ENCODE results near the gene C1orf210. TPM values are rescaled to one million over a fixed set of nuclear protein-coding genes. Genes with fewer than 3 reads are reported as not detected.

The C1orf210 gene
- total RNA-seq, 2 experiments from 2014 or later = not detected

- Mint-ChIP-seq H3K4me3 (no peak overlapping the region), H3K4me1 (ENCODE audit: low read depth) (peaks cover 14% of the 10 kb centered on the region), H3K27ac (peak overlapping the region; percentile 19), H3K36me3 (ENCODE audit: low read depth) (no peaks in the 10 kb centered on the region), H3K27me3 (no peaks in the 10 kb centered on the region), H3K9me3 (no peaks in the 10 kb centered on the region)
- DNase-seq (no peak), ATAC-seq (no peak)
- TF ChIP-seq CTCF (IDR thresholded peaks at IDR 0.05) = no peak
- POLR2A ChIA-PET = interaction anchor here (0.8 kb wide), 1 partner anchor 9 kb away, joined by 3 read pairs; the partner anchor contains the start of gene C1orf210
- CTCF ChIA-PET = interaction anchor here (1.5 to 4.2 kb wide), 2 partner anchors 8 to 121 kb away, joined by 4 to 10 read pairs; partner anchors contain the start of gene C1orf210
- intact Hi-C loops (cut with micrococcal nuclease) = no loop called here
Observed at GRCh38 chr1:43293896-43294760, 8.7 kb upstream of the C1orf210 start.

GRCh38 chr1:43293176-43293575, 7.8 kb upstream of the C1orf210 start:
- no peaks in the 10 kb centered on the region for H3K9me3 Mint-ChIP-seq
- TF ChIP-seq CTCF (IDR thresholded peaks at IDR 0.05) = no peak
- intact Hi-C loops (cut with micrococcal nuclease) = no loop called here
- no peak for ATAC-seq
- H3K27ac Mint-ChIP-seq = no peak overlapping the region
- no peak for DNase-seq
- peaks cover 1% of the 10 kb centered on the region for H3K27me3 Mint-ChIP-seq
- POLR2A ChIA-PET = interaction anchor here (0.8 kb wide), 1 partner anchor 8 kb away, joined by 3 read pairs; the partner anchor contains the start of gene C1orf210
- H3K4me1 Mint-ChIP-seq (ENCODE audit: low read depth) = peaks cover 14% of the 10 kb centered on the region
- CTCF ChIA-PET = interaction anchor here (4.2 kb wide), 1 partner anchor 122 kb away, joined by 10 read pairs; no protein-coding TSS in a partner anchor
- H3K4me3 Mint-ChIP-seq = no peak overlapping the region
- H3K36me3 Mint-ChIP-seq (ENCODE audit: low read depth) = no peaks in the 10 kb centered on the region

GRCh38 chr1:43292679-43293078, 7.3 kb upstream of the C1orf210 start:
- peaks cover 1% of the 10 kb centered on the region for H3K27me3 Mint-ChIP-seq
- H3K27ac Mint-ChIP-seq = no peak overlapping the region
- POLR2A ChIA-PET = no interaction called here
- ATAC-seq = no peak
- intact Hi-C loops (cut with micrococcal nuclease) = no loop called here
- DNase-seq = no peak
- no peaks in the 10 kb centered on the region for H3K36me3 Mint-ChIP-seq (ENCODE audit: low read depth)
- H3K4me1 Mint-ChIP-seq (ENCODE audit: low read depth) = peaks cover 14% of the 10 kb centered on the region
- H3K9me3 Mint-ChIP-seq = no peaks in the 10 kb centered on the region
- no peak for TF ChIP-seq CTCF (IDR thresholded peaks at IDR 0.05)
- H3K4me3 Mint-ChIP-seq = no peak overlapping the region
- CTCF ChIA-PET = interaction anchor here (4.2 kb wide), 1 partner anchor 122 kb away, joined by 10 read pairs; no protein-coding TSS in a partner anchor

- ChIA-PET POLR2A (no interaction called here), CTCF (interaction anchor here (4.2 kb wide), 1 partner anchor 123 kb away, joined by 10 read pairs; no protein-coding TSS in a partner anchor)
- Mint-ChIP-seq H3K27ac (no peak overlapping the region), H3K27me3 (peaks cover 2% of the 10 kb centered on the region), H3K4me3 (no peak overlapping the region), H3K9me3 (no peaks in the 10 kb centered on the region), H3K36me3 (ENCODE audit: low read depth) (no peaks in the 10 kb centered on the region), H3K4me1 (ENCODE audit: low read depth) (peaks cover 14% of the 10 kb centered on the region)
- TF ChIP-seq CTCF (IDR thresholded peaks at IDR 0.05) = no peak
- ATAC-seq = no peak
- DNase-seq = no peak
- intact Hi-C loops (cut with micrococcal nuclease) = no loop called here
Observed at GRCh38 chr1:43292216-43292615, 6.8 kb upstream of the C1orf210 start.
